RWPE2 (cell line): Measurements from ENCODE around the gene F8.

Experiments
- ATAC-seq: fragments of 200-7000 bp; cut with Tn5 transposase; 3 replicates; pipeline ENCODE4 v1.9.1; 2021; ENCODE audit warnings: low read depth
- DNase-seq: peaks from one replicate; pipeline ENCODE4 v3.0.0-alpha.2; 2020; ENCODE audit warnings: low spot score
- H3K27ac ChIP-seq: fragments of 450-650 bp; 2 replicates; pipeline ENCODE4 v1.5.1; 2017; ENCODE audit warnings: mild to moderate bottlenecking; ENCODE audit not compliant: poor library complexity, severe bottlenecking
- H3K27me3 ChIP-seq: fragments of 250-450 bp; sonication (Bioruptor Pico); 2 replicates; pipeline ENCODE4 v1.5.1; 2021; ENCODE audit warnings: mild to moderate bottlenecking, moderate library complexity; ENCODE audit not compliant: insufficient read depth, poor library complexity, severe bottlenecking
- H3K36me3 ChIP-seq: fragments of 250-450 bp; sonication (Bioruptor Pico); 2 replicates; pipeline ENCODE4 v1.5.1; 2020; ENCODE audit warnings: low read depth, mild to moderate bottlenecking, moderate library complexity
- H3K4me1 ChIP-seq: fragments of 250-450 bp; sonication (Bioruptor Pico); 2 replicates; pipeline ENCODE4 v1.5.1; 2021; ENCODE audit warnings: mild to moderate bottlenecking, moderate library complexity; ENCODE audit not compliant: insufficient read depth, poor library complexity, severe bottlenecking
- H3K4me3 ChIP-seq: fragments of 250-450 bp; sonication (Bioruptor Pico); 2 replicates; pipeline ENCODE4 v1.5.1; 2021; ENCODE audit warnings: mild to moderate bottlenecking, moderate library complexity; ENCODE audit not compliant: severe bottlenecking
- H3K9me3 ChIP-seq: fragments of 250-450 bp; sonication (Bioruptor Pico); 2 replicates; pipeline ENCODE4 v1.5.1; 2021; ENCODE audit warnings: mild to moderate bottlenecking, moderate library complexity; ENCODE audit not compliant: severe bottlenecking
- TF ChIP-seq, protein P1 (sequence below): fragments of 450-650 bp; IDR thresholded peaks from one replicate; pipeline ENCODE4 v1.5.1; 2017; ENCODE audit warnings: mild to moderate bottlenecking, moderate library complexity; ENCODE audit not compliant: poor library complexity, severe bottlenecking

The F8 gene

DNA sequence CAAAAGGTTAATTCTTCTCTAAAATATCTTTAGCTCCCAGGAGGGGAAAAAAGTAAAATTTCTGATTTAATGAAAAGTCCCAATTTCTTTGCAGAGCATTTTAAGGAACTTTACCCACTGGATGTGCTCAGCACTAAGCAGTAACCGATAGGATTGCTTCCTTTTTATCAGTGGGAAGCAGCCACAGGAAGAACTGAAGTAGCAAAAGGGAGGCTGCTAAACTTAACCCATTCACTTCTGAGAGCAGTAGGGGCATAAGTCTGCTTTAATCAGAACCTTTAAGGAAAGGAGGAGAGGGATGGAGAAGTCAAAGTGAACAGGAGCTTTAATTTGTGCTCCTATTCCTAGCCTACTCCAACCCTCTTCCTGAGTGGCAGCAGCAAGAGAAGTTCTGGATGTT is at the start of gene F8:
F8 (minus strand) TSS at position 139 of the 400 bp plus-strand sequence. CDS start 171 bp downstream, outside the sequence.
- no peaks in the 10 kb centered on the region for H3K36me3 ChIP-seq
- no peak within 1 kb of the TSS for H3K4me3 ChIP-seq
- no peak for DNase-seq
- H3K27ac ChIP-seq, result no peak within 1 kb of the TSS
- TF ChIP-seq, protein P1, sequence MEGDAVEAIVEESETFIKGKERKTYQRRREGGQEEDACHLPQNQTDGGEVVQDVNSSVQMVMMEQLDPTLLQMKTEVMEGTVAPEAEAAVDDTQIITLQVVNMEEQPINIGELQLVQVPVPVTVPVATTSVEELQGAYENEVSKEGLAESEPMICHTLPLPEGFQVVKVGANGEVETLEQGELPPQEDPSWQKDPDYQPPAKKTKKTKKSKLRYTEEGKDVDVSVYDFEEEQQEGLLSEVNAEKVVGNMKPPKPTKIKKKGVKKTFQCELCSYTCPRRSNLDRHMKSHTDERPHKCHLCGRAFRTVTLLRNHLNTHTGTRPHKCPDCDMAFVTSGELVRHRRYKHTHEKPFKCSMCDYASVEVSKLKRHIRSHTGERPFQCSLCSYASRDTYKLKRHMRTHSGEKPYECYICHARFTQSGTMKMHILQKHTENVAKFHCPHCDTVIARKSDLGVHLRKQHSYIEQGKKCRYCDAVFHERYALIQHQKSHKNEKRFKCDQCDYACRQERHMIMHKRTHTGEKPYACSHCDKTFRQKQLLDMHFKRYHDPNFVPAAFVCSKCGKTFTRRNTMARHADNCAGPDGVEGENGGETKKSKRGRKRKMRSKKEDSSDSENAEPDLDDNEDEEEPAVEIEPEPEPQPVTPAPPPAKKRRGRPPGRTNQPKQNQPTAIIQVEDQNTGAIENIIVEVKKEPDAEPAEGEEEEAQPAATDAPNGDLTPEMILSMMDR, result no peak
- no peaks in the 10 kb centered on the region for H3K27me3 ChIP-seq
- H3K9me3 ChIP-seq, result no peaks in the 10 kb centered on the region
- no peak for ATAC-seq
- H3K4me1 ChIP-seq, result peaks cover 3% of the 10 kb centered on the region

DNA sequence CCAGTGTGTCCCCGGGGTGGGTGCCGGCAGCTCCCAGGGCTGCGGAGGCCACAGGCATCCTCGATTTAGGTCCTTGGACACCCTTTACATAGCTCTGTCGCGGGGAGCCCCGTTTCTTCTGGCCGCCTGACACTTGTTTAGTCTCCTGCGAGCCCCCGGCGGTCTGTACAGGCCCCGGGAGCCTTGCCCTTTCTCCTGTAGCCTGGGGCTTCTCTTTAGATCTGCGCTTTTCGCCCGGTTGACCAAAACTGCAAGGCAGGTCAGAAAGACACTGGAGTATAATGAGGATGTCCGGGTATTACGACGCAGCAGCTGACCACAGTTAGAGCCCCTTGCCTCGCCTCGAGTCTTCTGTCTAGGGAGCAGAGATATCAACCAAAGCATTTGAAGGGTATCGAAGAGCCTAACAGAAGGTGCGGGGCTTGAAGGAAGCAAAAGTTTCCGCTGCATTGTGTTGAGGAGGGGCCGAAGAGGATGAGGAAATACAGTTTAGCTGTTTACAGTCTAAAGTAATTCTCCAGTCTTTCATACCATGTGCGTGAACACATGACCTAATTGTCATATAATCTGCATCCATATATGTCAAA is 49.3 kb upstream of the F8 start:
- peak; percentile 5; the same call in 1 of the 3 replicates for ATAC-seq
- Histone ChIP-seq H3K36me3 (peaks cover 19% of the 10 kb centered on the region), H3K4me3 (peak overlapping the region; percentile 63), H3K4me1 (peaks cover 18% of the 10 kb centered on the region), H3K9me3 (no peaks in the 10 kb centered on the region), H3K27me3 (no peaks in the 10 kb centered on the region), H3K27ac (peak overlapping the region; percentile 40)
- TF ChIP-seq, protein P1, result no peak
- no peak for DNase-seq

DNA sequence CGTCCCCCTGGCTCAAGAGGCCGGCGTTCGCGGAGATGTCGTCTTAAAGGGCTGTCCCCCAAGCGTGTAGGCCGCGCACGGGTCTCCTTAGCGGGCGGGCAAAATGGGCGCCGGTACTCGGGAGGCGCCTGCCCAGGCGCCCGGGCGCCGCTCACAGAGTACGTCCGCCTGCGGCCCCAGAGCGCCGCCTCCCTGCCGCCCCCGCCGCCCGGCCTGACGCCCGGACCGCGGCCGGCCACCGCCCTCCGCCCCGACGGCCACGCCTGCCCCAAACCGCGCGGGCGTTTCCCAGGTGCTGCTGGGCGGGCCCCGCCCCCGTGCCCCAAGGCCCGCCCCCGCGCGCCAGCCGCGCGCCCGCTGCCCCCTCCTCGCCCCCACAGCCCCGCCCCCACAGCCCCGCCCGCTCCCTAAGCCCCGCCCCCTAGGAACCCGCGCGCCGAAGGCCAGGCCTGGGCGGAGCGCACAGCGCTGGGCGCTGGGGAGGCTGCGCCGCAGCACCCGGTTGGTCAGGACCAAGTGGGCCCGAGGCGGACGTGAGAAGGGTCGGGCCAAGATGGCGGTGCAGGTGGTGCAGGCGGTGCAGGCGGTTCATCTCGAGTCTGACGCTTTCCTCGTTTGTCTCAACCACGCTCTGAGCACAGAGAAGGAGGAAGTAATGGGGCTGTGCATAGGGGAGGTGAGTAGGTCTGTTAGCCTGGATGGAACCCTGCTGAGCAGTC is 48.6 kb upstream of the F8 start, which contains the start of the genes BRCC3, CMC4 and MTCP1:
BRCC3 (plus strand) TSS at position 534 of the 719 bp plus-strand sequence; CDS start at position 554, 20 bp downstream.
CMC4 (minus strand) TSS at position 162 of the 719 bp plus-strand sequence. CDS start 7,113 bp downstream, outside the sequence.
MTCP1 (minus strand) TSS at position 162 of the 719 bp plus-strand sequence. CDS start 5,126 bp downstream, outside the sequence.
- TF ChIP-seq, protein P1, result no peak
- Histone ChIP-seq H3K27ac (peak within 1 kb of the TSS; percentile 63), H3K27me3 (no peaks in the 10 kb centered on the region), H3K4me3 (peak within 1 kb of the TSS; percentile 63), H3K36me3 (peaks cover 18% of the 10 kb centered on the region), H3K9me3 (no peaks in the 10 kb centered on the region), H3K4me1 (peaks cover 18% of the 10 kb centered on the region)
- ATAC-seq (peak; percentile 85), DNase-seq (peak; percentile 70)

DNA sequence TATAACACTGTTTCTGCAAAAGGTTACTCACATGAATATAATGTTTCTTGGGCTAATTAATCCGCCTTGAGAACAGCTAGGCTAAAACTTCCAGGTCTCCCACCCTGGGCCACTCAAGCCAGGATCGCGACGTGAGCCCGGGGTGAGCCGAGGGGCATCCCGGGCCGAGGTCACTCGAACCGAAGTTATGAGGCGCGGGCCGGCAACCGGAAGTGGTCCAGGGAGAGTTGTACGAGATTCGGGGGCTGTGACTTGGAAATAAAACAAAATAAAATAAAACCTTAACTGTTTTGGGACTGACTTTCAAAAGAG is 48.1 kb upstream of the F8 start:
- peak overlapping the region; percentile 63 for H3K27ac ChIP-seq
- no peak for DNase-seq
- TF ChIP-seq, protein P1, result no peak

DNA sequence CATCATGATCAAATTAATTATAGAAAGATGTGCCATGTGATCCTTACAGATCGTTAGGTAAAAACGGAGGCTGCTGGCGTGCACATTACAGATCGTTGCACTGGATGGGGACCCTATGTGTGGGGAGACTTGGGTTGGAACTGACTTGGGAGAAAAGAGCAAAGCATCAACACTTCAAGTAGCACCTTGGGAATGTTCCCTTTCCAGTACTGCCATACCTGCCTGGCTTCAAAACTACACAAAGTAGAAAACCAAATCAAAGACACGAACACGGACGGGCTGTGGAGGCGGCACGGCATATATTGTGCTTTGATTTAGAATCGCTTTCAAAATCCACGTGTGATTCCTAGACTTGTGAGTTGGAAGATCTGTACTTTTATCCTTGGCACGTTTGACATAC is 47.5 kb upstream of the F8 start:
- ATAC-seq, result no peak
- H3K27ac ChIP-seq, result peak overlapping the region; percentile 63

More for the DNA sequence above, 48.1 kb upstream of the F8 start:
- peaks cover 22% of the 10 kb centered on the region for H3K4me1 ChIP-seq
- no peaks in the 10 kb centered on the region for H3K9me3 ChIP-seq
- peak overlapping the region; percentile 63 for H3K4me3 ChIP-seq
- H3K27me3 ChIP-seq, result no peaks in the 10 kb centered on the region
- peaks cover 15% of the 10 kb centered on the region for H3K36me3 ChIP-seq
- no peak for ATAC-seq

More for the DNA sequence above, 47.5 kb upstream of the F8 start:
- no peak for DNase-seq
- Histone ChIP-seq H3K27me3 (no peaks in the 10 kb centered on the region), H3K4me3 (peak overlapping the region; percentile 63), H3K9me3 (no peaks in the 10 kb centered on the region), H3K4me1 (peaks cover 25% of the 10 kb centered on the region), H3K36me3 (peaks cover 10% of the 10 kb centered on the region; the same call in 1 of the 2 replicates)
- TF ChIP-seq, protein P1, result no peak
